CD4-positive, alpha-beta T cell (primary cell): ENCODE data around the gene RAB35. TPM values are rescaled to one million over a fixed set of nuclear protein-coding genes. Genes with fewer than 3 reads are reported as not detected.

ENCODE experiments used
- ATAC-seq: fragments of 200-7000 bp; cut with Tn5 transposase; one replicate; pipeline ENCODE4 v1.10.0; 2022; ENCODE audit warnings: mild to moderate bottlenecking; ENCODE audit not compliant: poor library complexity
- CTCF ChIA-PET: fragments of 350-600 bp; sonication (Branson Sonifier 250); formaldehyde crosslinking; loops from one replicate; lab custom pipeline; 2021; ENCODE audit warnings: antibody characterized with exemption, inconsistent platforms; lab: Charles Lee
- POLR2A ChIA-PET: fragments of 350-600 bp; sonication (Branson Sonifier 250); formaldehyde crosslinking; loops from one replicate; lab custom pipeline; 2021; ENCODE audit warnings: antibody characterized with exemption, inconsistent platforms; lab: Charles Lee
- DNase-seq, 14 experiments: peaks; one replicate each; pipeline ENCODE4 v3.0.0-alpha.2; 2013 to 2020; ENCODE audit warnings: mixed read lengths in 2 of 14
- H3K27ac ChIP-seq, 2 donors: one replicate each; pipeline versions ENCODE4 v1.5.1 to v1.7.0; 2013; ENCODE audit warnings: low read length in 2 of 2, low read depth in 1 of 2, mild to moderate bottlenecking in 1 of 2
- H3K27me3 ChIP-seq, 2 experiments: 1 replicate in 1 of 2; 2 replicates in 1 of 2; pipeline versions ENCODE4 v1.6.1 to v1.7.0; 2013; ENCODE audit warnings: low read length in 2 of 2, control low read depth in 1 of 2, mild to moderate bottlenecking in 1 of 2, moderate library complexity in 1 of 2; ENCODE audit not compliant: insufficient read depth in 2 of 2, control insufficient read depth in 1 of 2
- H3K36me3 ChIP-seq: one replicate; pipeline ENCODE4 v1.6.1; 2013; ENCODE audit warnings: low read length, control low read depth; ENCODE audit not compliant: insufficient read depth
- H3K4me1 ChIP-seq: one replicate; pipeline ENCODE4 v1.6.1; 2013; ENCODE audit warnings: low read length, control low read depth; ENCODE audit not compliant: insufficient read depth
- H3K4me3 ChIP-seq: one replicate; pipeline ENCODE4 v1.5.1; 2013; ENCODE audit warnings: mild to moderate bottlenecking, low read length, moderate library complexity
- H3K9me3 ChIP-seq, 2 experiments: 1 replicate in 1 of 2; 2 replicates in 1 of 2; pipeline versions ENCODE4 v1.6.1 to v1.7.0; 2013; ENCODE audit warnings: low read length in 2 of 2, mild to moderate bottlenecking in 2 of 2, control low read depth in 1 of 2, moderate library complexity in 1 of 2; ENCODE audit not compliant: control insufficient read depth in 1 of 2, insufficient read depth in 1 of 2
- H3K27ac Mint-ChIP-seq: one replicate; pipeline ENCODE4 v1.8.0; 2020; ENCODE audit warnings: mixed read lengths
- H3K27me3 Mint-ChIP-seq: one replicate; pipeline ENCODE4 v1.8.0; 2021; ENCODE audit warnings: mixed read lengths
- H3K36me3 Mint-ChIP-seq: one replicate; pipeline ENCODE4 v1.8.0; 2021; ENCODE audit warnings: low read depth, mixed read lengths
- H3K4me1 Mint-ChIP-seq: one replicate; pipeline ENCODE4 v1.8.0; 2021; ENCODE audit warnings: low read depth, mixed read lengths
- H3K4me3 Mint-ChIP-seq: one replicate; pipeline ENCODE4 v1.8.0; 2020; ENCODE audit warnings: mild to moderate bottlenecking, mixed read lengths
- H3K9me3 Mint-ChIP-seq: one replicate; pipeline ENCODE4 v1.8.0; 2020; ENCODE audit warnings: mixed read lengths
- intact Hi-C, 2 experiments: fragments of 100-400 bp; cut with DNase I in 1 of 2; cut with micrococcal nuclease in 1 of 2; formaldehyde crosslinking; loops; one replicate each; pipeline versions ENCODE4 v1.15.1 to v1.9.0; 2023 to 2025; cut with DNase I, micrococcal nuclease
- total RNA-seq, 174 experiments: library from RNA in 2 of 174; stranded (reverse) in 2 of 174; gene quantifications; one replicate each; pipeline ENCODE4 v1.2.3 and lab custom pipeline; 2021 to 2026
- TF ChIP-seq, protein P1 (sequence below): fragments of 200-600 bp; IDR thresholded peaks from one replicate; pipeline ENCODE4 v1.8.0; 2022; ENCODE audit warnings: antibody characterized with exemption, mild to moderate bottlenecking

The RAB35 gene
- total RNA-seq, 2 experiments from 2014 or later = 49.7 to 53.8 TPM

DNA sequence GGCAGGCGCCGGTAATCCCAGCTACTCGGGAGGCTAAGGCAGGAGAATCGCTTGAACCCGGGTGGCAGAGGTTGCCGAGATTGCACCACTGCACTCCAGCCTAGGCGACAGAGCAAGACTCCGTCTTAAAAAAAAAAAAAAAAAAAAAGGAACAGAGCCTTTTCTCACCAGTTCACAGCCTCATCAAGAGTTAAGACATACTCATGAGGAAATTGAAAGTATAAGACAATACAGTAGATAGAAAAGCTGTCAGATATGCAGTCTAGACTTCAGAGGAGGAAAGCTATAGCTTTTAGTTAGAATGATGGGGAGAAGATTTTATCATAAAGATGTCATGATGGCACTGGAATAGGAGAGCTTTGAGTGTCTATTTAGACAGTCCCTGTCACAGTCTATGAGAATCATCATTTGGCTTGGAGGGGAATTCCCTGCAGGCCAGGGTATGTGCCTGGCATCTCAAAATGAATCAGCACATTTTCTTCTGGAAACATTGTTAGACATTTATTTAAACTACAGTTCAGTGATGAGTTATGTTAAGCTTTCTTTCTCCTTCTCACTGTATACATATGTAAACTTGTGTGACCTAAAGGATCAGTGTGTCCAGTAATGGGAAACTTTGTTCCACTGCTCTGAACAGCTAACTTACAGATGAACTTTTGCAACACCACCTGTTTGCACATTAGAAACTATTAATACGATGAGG is 2.9 kb upstream of the RAB35 start:
- peaks cover 20% of the 10 kb centered on the region for H3K36me3 Mint-ChIP-seq
- no peak overlapping the region for H3K4me3 ChIP-seq
- no peaks in the 10 kb centered on the region for H3K27me3 ChIP-seq
- peaks cover 77% of the 10 kb centered on the region for H3K4me1 Mint-ChIP-seq
- H3K27ac Mint-ChIP-seq = peak overlapping the region; percentile 84
- peaks cover 66% of the 10 kb centered on the region for H3K4me1 ChIP-seq
- intact Hi-C loops = loop anchor here (5.0 to 10.0 kb wide), 4 partner anchors 73 to 328 kb away; partner anchors contain the start of genes GATC (in 1 of the 2), GCN1 (in 1 of the 2), PXN (in 1 of the 2) and RPLP0 (in 1 of the 2)
- peak in 2 of 14 experiments; percentile 58 to 67 for DNase-seq
- TF ChIP-seq, protein P1, sequence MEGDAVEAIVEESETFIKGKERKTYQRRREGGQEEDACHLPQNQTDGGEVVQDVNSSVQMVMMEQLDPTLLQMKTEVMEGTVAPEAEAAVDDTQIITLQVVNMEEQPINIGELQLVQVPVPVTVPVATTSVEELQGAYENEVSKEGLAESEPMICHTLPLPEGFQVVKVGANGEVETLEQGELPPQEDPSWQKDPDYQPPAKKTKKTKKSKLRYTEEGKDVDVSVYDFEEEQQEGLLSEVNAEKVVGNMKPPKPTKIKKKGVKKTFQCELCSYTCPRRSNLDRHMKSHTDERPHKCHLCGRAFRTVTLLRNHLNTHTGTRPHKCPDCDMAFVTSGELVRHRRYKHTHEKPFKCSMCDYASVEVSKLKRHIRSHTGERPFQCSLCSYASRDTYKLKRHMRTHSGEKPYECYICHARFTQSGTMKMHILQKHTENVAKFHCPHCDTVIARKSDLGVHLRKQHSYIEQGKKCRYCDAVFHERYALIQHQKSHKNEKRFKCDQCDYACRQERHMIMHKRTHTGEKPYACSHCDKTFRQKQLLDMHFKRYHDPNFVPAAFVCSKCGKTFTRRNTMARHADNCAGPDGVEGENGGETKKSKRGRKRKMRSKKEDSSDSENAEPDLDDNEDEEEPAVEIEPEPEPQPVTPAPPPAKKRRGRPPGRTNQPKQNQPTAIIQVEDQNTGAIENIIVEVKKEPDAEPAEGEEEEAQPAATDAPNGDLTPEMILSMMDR = no peak
- no peak for ATAC-seq
- H3K9me3 Mint-ChIP-seq = no peaks in the 10 kb centered on the region
- ChIA-PET POLR2A (interaction anchor here (1.2 to 1.7 kb wide), 2 partner anchors 8 to 82 kb away, joined by 4 to 9 read pairs; partner anchors contain the start of gene RPLP0), CTCF (interaction anchor here (0.7 to 2.0 kb wide), 2 partner anchors 8 to 32 kb away, joined by 3 to 7 read pairs; no protein-coding TSS in a partner anchor)
- H3K9me3 ChIP-seq = no peaks in the 10 kb centered on the region
- H3K27ac ChIP-seq = no peak overlapping the region
- no peaks in the 10 kb centered on the region for H3K27me3 Mint-ChIP-seq
- peak overlapping the region; percentile 55 for H3K4me3 Mint-ChIP-seq
- no peaks in the 10 kb centered on the region for H3K36me3 ChIP-seq

GRCh38 chr12:120118321-120119061 is 1.9 kb upstream of the RAB35 start:
- intact Hi-C loops = loop anchor here (5.0 to 10.0 kb wide), 4 partner anchors 74 to 329 kb away; partner anchors contain the start of genes GATC (in 1 of the 2), GCN1 (in 1 of the 2), PXN (in 1 of the 2) and RPLP0 (in 1 of the 2)

More at GRCh38 chr12:120118321-120119061, 1.9 kb upstream of the RAB35 start:
- TF ChIP-seq, protein P1 = no peak
- H3K4me3 Mint-ChIP-seq = peak overlapping the region; percentile 91
- H3K9me3 Mint-ChIP-seq = no peaks in the 10 kb centered on the region
- DNase-seq (no peak), ATAC-seq (no peak)
- H3K4me1 Mint-ChIP-seq = peaks cover 70% of the 10 kb centered on the region
- Histone ChIP-seq H3K4me1 (peaks cover 66% of the 10 kb centered on the region), H3K9me3 (no peaks in the 10 kb centered on the region), H3K36me3 (peaks cover 3% of the 10 kb centered on the region), H3K27me3 (no peaks in the 10 kb centered on the region), H3K27ac (no peak overlapping the region), H3K4me3 (peak overlapping the region; percentile 86)
- H3K27me3 Mint-ChIP-seq = no peaks in the 10 kb centered on the region
- H3K36me3 Mint-ChIP-seq = peaks cover 26% of the 10 kb centered on the region
- ChIA-PET POLR2A (interaction anchor here (1.2 to 4.9 kb wide), 6 partner anchors 8 to 325 kb away, joined by 3 to 51 read pairs (median 19); partner anchors contain the start of genes BICDL1, RNU4-1, RNU4-2 and RPLP0), CTCF (interaction anchor here (0.6 to 2.4 kb wide), 2 partner anchors 31 to 83 kb away, joined by 4 to 11 read pairs; no protein-coding TSS in a partner anchor)
- peak overlapping the region; percentile 84 for H3K27ac Mint-ChIP-seq
